Measurements from ENCODE around the gene PTPN9. TPM values are rescaled to one million over a fixed set of nuclear protein-coding genes. Genes with fewer than 3 reads are reported as not detected.

PTPN9 gene
- total and polyA plus RNA-seq, 12 donors: 5.9 to 28.5 (median 19.3) TPM

DNA sequence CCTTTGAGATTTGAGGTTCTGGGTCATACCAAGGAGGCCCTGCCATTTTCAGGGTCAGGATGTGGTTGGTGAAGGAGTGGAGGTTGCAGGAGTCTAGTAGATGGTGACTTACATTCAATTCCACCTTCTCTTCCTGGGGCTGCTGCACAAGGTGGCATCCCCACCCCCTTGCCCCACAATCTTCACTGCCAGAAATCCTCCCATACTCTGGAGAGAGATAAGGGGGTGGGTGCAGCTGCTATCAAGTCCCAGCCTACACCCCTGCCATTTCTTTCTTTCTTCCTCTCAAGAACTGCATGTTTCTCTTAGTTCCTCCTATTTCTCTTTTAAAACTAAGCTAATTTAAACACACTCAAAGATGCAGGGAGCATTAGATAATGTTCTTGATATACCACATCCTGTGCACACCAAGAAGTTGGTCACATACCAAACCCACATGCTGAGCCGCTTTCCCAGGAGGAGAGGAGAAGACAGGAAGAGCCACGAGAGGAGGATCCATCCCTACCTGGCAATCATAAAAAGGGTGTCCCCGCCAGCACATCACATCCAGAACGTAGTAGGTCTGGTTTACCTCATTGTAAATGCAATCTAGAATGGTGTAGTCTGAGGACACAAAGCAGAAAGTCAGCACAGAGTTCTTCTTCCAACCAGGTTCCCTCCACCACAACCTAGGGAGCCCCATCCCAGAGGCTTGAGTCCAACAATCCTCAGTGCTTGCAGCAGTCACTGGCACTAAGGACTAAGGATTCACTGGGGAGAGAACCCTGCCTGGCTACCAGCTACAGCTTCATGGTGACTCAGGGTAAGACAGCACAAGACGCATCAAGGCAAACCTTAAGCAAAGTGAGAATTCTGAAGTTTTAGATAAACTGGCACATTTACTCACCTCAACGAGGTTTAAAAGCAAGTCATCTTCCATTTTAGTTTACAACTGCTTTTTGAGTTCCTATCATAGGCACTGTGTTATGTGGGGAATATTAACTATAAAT lies 27.9 kb upstream of the PTPN9 start:
- peaks cover 0 to 69% of the 10 kb centered on the region in 2 donors for H3K36me3 ChIP-seq (replicated peaks in 1 of 2)
- no peaks in the 10 kb centered on the region for H3K9me3 ChIP-seq (replicated peaks in 1 of 3)
- WGBS, 4 donors: 72 to 85% (median 81%) methylated on average over 6 of the region's 6 CpGs
- no peaks in the 10 kb centered on the region for H3K27me3 ChIP-seq
- intact Hi-C loops (cut with DNase I): no loop called here
- H3K27ac ChIP-seq: no peak overlapping the region
- no peak for DNase-seq
- H3K4me1 ChIP-seq (replicated peaks in 1 of 2): no peaks in the 10 kb centered on the region
- TF ChIP-seq POLR2A (IDR thresholded peaks at IDR 0.05): no peak
- TF ChIP-seq, protein P1, sequence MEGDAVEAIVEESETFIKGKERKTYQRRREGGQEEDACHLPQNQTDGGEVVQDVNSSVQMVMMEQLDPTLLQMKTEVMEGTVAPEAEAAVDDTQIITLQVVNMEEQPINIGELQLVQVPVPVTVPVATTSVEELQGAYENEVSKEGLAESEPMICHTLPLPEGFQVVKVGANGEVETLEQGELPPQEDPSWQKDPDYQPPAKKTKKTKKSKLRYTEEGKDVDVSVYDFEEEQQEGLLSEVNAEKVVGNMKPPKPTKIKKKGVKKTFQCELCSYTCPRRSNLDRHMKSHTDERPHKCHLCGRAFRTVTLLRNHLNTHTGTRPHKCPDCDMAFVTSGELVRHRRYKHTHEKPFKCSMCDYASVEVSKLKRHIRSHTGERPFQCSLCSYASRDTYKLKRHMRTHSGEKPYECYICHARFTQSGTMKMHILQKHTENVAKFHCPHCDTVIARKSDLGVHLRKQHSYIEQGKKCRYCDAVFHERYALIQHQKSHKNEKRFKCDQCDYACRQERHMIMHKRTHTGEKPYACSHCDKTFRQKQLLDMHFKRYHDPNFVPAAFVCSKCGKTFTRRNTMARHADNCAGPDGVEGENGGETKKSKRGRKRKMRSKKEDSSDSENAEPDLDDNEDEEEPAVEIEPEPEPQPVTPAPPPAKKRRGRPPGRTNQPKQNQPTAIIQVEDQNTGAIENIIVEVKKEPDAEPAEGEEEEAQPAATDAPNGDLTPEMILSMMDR (IDR thresholded peaks at IDR 0.05): no peak
- no peak overlapping the region for H3K4me3 ChIP-seq

GRCh38 chr15:75606026-75606425 lies 26.9 kb upstream of the PTPN9 start:
- H3K9me3 ChIP-seq (replicated peaks in 1 of 3): no peaks in the 10 kb centered on the region
- TF ChIP-seq POLR2A (IDR thresholded peaks at IDR 0.05): no peak
- TF ChIP-seq, protein P1 (IDR thresholded peaks at IDR 0.05): no peak
- H3K27ac ChIP-seq: no peak overlapping the region
- H3K27me3 ChIP-seq: no peaks in the 10 kb centered on the region
- peaks cover 0 to 71% of the 10 kb centered on the region in 2 donors for H3K36me3 ChIP-seq (replicated peaks in 1 of 2)
- WGBS, 4 donors: 90 to 95% (median 92%) methylated on average over 8 of the region's 8 CpGs
- H3K4me1 ChIP-seq (replicated peaks in 1 of 2): no peaks in the 10 kb centered on the region
- DNase-seq: no peak
- no peak overlapping the region for H3K4me3 ChIP-seq
- intact Hi-C loops (cut with DNase I): no loop called here

- WGBS, 4 donors: 68 to 95% (median 73%) methylated on average over 2 of the region's 2 CpGs
- Histone ChIP-seq H3K27ac (peak overlapping the region in 1 of 5 donors; percentile 31), H3K4me1 (replicated peaks in 1 of 2) (peaks cover 0 to 4% of the 10 kb centered on the region in 2 donors), H3K9me3 (replicated peaks in 1 of 3) (no peaks in the 10 kb centered on the region), H3K36me3 (replicated peaks in 1 of 2) (peaks cover 0 to 67% of the 10 kb centered on the region in 2 donors), H3K4me3 (no peak overlapping the region), H3K27me3 (no peaks in the 10 kb centered on the region)
- DNase-seq: no peak
- intact Hi-C loops (cut with DNase I): no loop called here
- TF ChIP-seq POLR2A (IDR thresholded peaks at IDR 0.05): no peak
- TF ChIP-seq, protein P1 (IDR thresholded peaks at IDR 0.05): no peak
These were observed 20.3 kb upstream of the PTPN9 start for GRCh38 chr15:75599401-75599800.

GRCh38 chr15:75598361-75598760 lies 19.2 kb upstream of the PTPN9 start:
- Histone ChIP-seq H3K9me3 (replicated peaks in 1 of 3) (no peaks in the 10 kb centered on the region), H3K4me1 (replicated peaks in 1 of 2) (peaks cover 0 to 4% of the 10 kb centered on the region in 2 donors), H3K27me3 (no peaks in the 10 kb centered on the region), H3K36me3 (replicated peaks in 1 of 2) (peaks cover 0 to 59% of the 10 kb centered on the region in 2 donors), H3K27ac (no peak overlapping the region), H3K4me3 (no peak overlapping the region)
- intact Hi-C loops (cut with DNase I): no loop called here
- 93 to 98% (median 94%) methylated on average over 4 of the region's 4 CpGs for WGBS, 4 donors
- no peak for DNase-seq
- TF ChIP-seq, protein P1 (IDR thresholded peaks at IDR 0.05): no peak
